NCI-H2107 treated with DMSO at 0.1 percent for 48 hours (cell line): ENCODE measurements around the gene KCNQ1.

Experiments
- DNase-seq: peaks from one replicate; lab custom pipeline; 2025; ENCODE audit not compliant: unreplicated experiment; lab: John Stamatoyannopoulos, UW

Gene KCNQ1

DNA sequence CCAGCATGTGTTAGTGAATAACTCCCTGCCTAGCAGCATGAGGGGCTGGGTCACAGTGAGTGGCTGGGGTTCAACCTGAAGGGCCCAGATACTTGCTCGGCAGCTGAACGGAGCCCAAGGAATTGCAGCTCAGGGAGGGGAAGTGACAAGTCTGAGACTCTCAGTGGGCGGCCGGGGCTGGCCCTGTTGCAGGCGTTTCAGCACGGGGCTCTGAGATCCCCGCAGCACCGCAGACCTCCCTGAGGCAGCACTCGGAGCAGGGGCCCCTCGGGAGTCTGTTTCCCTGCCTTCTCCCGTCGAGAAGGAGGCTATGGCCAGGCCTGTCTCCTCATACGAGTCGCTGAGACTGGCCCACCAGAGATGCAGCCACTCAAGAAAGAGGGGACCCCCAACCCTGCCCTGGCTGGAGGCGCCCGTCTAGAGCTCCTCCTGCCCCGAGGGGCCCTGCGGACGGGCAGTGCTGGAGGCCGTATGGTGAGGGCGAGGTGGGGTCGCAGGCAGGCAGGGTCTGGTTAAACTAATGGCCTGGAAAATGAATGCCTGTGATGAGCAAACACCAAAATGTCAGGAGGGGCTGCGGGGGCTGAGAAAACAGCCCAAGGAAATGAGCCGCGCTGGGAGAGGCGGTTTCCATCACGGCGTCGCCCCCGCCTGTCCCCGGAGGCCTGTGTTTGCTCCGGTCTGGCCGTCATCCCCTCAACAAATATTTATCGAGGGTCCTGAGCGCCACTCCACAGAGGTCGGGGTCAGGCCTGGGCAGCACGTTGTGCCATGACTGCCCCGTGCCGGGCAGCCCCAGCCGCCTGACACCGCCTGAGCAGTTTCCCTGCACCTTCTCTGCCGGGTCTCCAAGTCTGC lies 35.0 kb upstream of the KCNQ1 start:
- no peak for DNase-seq

DNA sequence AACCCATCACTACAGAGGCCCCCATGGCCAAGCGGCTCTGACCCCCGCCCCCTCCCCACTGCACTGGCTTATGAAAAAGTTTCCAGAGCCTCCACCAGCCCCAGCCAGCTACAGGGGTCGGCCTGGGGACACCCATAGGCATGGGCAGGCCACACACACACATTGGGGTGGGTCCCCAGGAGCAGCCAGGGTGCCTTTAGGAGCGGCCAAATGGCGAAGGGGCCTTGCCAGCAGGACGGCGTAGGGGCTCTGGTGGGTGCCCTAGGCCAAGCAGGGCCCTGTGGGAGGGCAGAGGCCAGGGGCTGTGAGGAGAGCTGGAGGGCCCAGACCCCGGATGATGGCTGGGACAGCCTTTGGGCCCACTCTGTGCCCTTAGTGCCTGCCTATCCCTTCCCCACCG lies 34.2 kb upstream of the KCNQ1 start:
- DNase-seq, result no peak

DNA sequence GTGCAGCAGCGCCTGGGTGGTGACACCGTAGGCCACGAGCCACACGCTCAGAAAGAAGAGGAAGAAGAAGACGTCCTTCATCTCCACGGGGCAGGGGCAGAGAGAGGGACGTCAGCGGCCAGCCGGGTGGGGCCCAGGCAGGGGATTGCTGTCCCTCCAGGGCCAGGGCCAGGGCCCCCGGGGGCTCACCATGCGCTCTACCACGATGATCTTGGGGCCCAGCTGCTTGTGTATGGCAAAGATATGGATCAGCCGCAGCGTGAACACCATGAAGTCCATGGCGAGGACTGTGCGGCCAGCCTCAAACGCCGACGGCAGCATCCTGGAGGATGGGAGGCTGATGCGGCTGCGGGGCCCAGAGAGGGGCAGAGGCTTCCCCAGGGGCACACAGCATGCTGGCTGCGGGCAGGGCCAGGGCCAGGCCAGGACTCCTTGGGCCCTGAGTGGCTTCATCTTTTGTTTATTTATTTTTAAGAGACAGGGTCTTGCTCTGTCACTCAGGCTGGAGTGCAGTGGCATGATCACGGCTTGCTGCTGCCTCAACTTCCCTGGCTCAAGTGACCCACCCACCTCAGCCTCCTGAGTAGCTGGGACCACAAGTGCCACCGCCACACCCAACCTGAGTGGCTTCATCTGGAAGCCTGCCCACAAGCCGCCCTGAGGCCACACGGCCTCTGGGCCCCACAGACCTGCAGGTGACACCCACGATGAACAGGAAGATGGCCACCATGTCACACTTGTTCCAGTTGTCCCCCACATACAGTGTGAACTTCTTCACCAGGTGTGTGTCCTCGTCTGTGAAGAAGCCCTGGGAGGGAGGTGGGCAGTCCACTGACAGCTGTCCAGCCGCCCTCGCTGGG lies 33.1 kb upstream of the KCNQ1 start:
- DNase-seq, result no peak

DNA sequence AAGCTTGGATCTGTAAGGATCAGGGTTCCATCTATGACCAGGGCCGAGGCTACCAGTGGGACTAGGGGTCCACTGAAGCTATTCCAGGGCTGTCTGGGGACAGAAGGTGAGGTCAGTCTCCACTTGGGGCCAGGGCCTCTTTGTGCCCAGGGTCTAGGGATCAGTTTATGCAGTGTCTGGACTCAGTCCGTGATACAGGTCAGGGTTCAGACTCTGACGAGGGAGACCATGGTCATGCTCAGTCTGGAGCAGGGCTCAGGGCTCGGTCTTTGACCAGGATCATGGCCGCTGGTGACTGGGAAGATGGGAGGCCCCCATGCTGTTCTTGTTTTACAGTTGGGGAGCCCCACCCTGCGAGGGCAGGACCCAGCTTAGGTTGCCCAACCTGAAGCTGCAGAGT lies 32.5 kb upstream of the KCNQ1 start:
- DNase-seq, result no peak

DNA sequence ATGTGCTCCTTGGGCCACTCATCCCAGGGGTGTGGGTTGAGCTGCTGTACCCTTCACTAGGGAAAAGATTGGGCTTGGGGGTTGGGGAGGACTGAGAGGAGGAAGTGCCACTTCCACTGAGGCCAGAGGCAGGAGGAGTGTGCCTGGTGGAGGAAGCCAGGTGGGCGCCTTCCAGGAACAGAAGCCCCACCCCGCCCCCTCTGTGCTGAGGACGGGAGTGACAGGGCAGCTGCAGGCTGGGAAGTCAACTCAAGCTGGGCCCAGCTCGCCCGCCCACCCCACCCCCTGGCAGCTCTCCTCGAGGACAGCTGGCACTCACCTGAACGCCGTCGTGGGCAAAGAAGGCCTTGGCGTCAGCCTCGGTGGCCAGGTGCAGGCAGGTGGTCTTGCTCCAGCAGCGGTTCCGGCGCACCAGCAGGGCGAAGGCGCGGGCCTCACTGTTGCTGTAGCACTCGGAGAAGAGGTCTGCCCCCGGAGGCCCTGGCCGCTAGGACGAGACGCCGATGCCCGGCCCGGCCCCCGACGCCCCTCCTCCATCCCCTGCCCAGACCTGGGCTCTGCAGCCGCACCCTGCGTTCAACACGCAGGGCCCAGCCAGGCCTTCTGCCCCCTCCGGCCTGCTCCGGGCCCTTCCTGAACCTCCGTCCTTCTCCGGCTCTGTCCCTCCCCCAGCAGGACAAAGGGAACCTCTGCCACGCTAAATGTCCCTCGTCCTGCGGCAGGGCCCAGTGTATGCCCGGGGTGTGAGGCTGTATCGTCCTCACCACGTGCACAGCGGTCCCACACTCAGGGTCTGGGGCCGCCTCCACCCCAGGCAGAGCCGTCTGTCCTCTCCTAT lies 30.8 kb upstream of the KCNQ1 start:
- no peak for DNase-seq

DNA sequence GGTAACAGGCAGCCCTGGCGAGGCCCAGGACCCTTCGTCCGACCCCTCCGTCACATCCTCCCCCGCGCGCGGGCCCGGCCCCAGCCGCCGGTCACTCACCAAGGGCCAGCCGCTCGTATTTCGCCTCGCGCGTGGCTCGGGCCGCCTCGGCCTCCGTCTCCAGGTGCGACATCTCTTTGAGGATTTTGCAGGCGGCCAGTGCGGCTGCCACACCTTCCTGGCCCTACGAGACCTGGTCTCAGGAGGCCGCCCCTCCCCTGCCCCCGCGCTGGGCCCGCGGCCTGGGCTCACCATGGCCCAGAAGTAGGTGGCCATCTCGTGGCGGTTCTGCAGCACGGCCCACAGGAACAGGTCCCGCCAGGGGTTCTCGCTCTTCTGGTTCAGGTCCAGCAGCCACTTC lies 30.2 kb upstream of the KCNQ1 start:
- DNase-seq, result no peak

DNA sequence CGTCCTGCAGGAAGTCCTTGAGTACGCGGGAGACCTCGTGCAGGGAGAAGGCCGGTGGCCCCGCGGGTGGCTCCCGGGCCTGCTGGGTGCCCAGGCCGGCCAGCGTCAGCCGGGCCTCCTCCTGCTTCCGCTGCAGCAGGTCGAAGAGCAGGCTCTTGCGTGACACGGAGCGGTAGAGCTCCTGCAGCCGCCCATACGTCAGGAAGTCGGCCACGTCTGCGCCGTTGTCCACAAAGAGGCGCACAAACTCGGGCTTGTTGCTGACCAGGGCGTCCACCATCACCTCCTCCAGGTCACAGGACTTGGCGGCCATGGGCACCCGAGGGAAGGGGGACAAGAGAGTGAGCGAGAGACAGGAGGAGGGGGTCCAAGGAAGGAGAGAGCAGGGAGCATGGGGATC lies 29.6 kb upstream of the KCNQ1 start:
- DNase-seq, result no peak

DNA sequence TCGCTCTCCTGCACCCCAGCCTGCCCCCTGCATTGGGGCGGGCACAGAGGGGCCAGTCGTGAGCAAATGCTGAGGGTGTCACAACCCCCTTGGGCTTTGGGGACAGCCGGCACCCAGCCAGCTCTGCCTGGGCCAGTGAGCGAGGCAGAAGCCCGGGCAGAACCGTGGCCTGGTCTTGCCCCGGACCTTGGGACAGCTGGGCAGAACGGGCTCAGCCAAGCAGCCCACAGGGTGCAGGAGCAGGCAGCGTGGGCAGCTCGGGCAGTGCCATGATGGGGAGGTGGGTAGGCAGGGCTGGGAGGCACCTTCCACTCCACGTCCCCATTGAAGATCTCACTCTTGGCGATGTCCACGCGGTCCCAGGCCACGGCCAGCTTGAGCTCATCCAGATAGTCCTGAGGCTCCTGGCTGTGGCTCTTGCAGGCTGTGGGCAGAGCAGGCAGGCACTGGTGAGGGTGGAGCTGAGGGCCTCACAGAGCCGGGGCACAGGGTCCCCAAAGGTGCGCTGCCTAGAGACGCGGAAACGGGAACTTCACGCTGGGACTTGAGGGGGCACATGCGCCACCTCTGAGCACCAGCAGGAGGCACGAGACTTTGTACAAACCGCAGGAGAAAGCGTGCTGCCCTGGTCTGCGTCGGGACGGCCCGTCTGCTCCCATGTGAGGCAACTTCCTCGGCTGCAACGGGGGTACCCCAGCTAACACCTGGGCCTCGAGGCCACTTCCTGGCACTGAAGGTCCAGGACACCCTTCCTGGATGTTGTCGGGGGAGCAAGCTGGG lies 29.0 kb upstream of the KCNQ1 start:
- DNase-seq, result no peak

DNA sequence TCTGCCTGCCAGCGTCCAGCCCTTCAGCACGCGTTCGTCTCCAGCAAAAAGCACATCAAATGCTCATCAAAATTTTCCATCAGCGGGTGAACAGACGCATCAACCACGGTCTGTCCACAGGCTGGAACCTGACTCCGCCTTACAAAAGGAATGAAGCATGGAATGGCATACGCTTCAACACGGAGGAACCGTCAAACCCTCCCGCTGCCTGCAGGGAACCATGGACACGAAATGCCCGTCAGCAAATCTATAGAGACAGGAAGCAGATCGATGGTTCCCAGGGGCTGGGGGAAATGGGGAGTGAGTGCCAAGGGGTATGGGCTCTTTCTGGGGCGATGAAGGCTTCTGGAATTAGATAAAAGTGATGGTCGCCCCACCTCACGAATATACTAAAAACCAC lies 28.0 kb upstream of the KCNQ1 start:
- no peak for DNase-seq

DNA sequence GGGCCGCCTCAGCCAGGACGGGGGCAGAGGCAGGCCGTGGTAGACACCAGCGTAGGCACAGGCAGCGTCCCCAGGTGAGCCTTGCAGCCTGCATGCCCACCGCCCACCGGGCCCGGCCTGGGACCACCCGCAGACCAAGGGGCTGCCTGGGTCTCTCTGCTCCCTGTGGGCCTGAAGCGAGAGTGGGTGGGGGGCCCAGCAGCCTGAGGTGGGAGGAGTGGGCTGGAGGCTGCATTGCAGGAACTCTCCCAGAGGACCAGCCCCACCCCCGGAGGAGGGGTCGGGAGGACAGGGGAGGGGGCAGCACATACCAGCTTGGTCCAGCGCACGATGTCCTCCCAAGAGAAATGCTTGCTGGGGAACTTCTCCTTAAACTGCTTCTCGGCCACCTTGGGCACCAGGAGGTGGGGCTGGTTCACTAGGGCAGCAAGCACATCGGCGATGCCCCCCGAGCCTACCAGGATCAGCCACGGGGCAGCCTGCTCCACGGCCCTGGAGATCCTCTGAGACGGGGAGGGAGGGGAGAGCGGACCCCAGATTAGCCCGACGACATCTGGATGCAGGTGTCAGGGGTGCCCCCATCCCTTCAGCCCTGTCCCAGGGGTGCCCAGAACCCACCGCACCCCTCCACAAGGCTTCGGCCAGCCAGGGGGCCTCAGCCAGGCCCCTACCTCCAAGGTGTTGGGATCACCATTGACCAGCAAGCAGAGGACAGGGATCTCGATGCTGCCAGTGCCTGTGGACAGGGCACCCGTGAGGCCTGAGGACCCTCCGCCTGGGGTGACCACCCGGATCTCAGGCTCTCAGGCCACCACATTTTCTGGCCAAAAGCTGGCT lies 26.7 kb upstream of the KCNQ1 start:
- DNase-seq, result no peak

DNA sequence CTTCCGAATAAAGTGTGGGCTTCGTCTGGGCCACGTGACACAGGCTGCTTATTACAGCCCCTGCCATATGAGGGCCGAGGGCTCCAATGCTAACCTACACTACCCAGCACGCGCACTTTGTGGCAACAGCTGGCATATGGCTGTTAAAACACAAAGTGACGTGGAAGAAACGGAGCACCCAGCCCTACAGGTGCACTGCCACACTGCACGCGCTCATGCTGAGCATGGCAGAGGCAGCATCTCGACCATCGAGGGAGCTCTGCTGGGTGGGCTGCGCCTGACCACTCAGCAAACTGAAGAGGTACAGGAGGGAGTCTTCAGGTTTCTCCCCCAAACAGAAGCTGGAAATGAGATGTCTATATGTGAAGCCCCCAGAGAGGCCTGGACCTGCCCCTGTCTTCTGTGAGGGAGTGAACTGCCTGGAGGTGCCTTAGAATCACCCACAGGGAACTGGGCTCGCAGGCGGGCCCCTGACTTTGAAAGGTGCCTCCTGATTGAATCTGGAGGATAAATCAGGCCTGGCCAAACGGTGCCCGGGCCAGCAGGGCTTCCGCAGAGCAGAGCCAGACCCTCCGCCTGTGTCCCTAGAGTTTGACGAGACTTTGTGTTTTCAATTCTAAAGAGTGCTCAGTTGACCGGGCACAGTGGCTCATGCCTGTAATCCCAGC lies 26.0 kb upstream of the KCNQ1 start:
- no peak for DNase-seq

DNA sequence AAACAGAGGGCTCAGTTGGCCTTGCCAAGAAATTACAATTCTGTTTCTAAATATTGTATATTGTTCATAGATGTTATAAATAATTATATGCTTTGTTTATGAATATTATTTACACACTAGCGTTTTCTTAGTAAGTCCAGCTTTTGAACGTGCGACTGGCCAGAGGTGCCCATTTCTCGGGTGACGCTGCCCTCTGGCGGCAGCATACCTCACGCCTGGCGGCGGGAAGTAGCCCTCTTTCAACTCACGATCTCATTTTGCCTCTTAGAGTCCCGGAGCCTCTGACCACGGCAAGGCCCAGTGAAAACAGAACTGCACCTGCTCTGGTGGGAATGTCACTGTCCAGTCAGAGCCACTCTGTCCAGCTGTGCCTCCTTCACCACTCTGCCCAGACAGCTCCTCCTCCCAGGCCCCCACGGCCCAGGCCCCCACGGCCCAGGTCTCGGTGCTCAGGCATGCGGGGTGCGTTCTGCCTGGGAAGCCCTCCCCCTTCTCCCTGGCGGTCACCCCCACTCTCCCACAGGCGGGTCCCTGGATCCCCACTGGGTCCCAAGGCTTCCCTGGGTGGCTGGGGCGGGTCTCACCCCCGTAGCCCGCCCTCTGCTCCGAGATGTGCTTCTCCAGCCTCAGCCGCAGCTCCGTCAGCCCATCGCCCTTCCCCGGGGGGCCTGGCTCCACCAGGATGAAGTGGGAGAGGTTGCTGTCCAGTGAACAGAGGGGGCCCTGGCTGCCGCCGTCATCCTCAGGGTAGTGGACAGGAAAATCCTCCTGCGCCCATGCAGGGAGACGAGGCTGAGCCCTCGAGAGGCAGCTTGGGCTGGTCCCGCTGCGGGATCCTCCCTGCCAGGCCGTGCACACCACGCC lies 24.9 kb upstream of the KCNQ1 start:
- DNase-seq, result no peak

DNA sequence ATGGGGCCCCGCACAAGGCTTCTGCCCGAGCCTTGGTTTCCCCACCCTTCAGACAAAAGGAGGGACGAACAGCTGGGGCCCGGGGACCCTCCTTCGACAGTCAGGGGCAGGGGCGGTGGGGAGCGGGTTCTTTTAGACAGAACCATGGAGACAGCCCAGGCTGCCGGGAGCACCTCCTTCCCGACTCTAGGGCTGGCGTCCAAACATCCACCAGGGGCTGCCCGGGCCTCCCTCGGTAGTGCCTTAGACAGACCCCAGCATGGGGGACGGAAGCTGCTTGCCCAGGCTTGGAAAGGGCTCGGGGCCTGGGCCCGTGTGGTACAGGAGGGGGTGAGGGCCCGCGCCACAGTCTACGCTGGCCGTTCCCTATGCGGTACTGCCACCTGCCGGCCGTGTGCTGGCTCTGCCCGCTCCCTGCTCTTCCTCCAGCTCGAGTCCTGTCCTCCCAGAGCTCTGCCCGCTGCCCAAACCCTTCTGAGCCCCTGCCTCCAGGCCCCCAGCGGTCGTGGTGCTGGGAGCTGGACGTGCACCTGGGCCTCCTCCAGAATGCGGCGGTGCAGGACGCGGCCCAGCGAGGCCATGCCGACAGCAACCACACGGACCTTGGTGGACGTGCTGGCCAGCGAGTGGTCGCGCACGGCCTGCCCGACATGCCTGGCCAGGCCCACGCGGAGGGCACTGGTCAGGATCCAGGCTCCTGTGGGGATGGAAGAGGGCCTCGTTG lies 24.1 kb upstream of the KCNQ1 start:
- DNase-seq, result peak; percentile 14

DNA sequence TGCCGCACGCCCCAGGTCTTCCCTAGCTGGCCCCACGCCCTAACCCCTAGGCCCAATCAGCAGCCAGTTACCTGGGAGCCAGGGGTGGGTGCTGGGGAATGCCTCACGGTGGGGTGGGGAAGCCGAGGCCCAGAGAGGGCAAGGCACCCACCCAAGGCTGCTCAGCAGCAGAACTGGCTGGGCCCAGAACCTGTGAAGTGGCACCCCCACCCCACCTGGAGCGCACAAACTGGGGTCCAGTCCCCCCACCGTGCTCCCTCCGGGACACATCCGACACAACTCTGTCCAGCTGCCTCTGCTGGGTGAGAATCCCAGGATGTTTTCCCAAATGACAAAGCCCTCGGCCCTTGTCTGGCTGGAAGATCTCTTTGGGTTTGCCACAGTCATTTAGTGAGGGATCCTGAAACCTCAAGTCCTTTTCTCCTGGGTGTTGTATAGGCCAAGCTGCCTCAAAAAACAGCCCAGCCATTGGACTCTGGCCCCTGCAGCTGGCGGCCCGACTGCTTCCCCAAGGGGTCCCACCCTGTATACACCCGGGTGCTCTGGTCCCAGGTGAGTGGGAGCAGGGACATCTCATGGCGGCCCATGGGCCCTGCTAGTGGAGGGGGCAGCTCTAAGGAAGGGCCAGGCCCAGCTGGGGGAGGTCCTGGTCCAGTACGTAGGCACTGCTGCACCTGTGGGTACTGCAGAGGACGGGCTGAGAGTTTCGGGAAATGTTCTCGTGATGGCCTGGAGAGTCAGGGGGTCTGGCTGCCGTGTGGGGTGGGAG lies 23.4 kb upstream of the KCNQ1 start:
- no peak for DNase-seq

DNA sequence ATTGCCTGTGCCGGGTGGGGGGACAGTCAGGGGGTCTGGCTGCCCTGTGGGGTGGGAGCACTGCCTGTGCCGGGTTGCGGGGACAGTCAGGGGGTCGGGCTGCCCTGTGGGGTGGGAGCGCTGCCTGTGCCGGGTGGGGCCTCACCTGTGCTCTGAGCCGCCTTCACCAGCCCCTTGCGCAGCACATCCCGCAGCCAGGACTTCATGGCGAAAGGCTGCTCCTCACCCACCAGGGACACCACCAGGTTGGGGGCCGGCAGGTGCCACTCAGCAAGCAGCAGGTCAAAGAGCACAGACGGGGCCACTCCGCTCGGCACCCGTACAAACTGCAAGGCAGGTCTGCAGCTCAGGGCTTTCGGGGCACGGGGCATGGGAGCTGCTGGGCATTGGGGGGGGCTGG lies 22.8 kb upstream of the KCNQ1 start:
- no peak for DNase-seq

DNA sequence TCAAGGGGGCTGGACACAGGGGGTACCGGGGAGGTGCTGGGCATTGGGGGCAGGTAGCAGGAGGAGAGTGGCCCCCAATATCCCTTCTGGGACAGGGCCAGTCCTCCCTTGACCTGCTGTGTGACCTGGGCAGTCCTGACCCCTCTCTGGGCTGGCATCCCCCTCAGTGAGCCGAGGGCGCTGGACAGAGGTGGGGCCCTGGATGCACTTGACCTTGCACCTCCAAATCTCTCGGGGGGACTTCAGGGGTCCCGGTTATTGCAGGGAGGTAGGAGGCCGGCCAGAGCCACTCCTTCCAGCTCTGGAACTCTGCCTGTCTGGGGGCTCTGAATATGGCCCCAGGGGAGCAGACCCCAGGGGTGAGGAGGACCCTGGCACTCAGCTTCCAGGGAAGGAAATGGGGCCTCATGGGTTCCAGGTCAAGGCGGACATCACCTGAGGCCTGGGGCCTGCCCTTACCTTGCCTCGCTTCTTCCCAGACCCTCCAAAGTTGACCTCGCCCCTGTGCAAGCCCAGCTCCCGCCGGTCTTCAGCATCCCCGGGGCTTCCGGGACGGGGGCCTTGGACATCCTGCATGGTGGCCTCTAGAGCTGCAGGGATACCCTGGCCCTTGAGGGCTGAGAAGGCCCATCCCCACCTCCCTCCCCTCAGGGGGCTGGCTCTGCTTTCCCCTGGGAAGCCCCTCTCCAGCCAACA lies 22.2 kb upstream of the KCNQ1 start:
- no peak for DNase-seq
